GM18526 (cell line): ENCODE measurements around the gene LEAP2.

Experiments used
- POLR2A ChIP-seq: IDR thresholded peaks from 3 replicates; pipeline ENCODE4 v1.6.1; 2011; ENCODE audit not compliant: insufficient read length; ENCODE audit errors: extremely low read depth

Gene LEAP2

GRCh38 chr5:132887283-132887682, 13.8 kb downstream of the LEAP2 start:
- no peak for TF ChIP-seq POLR2A

GRCh38 chr5:132889501-132889900, 16.0 kb downstream of the LEAP2 start:
- TF ChIP-seq POLR2A: no peak

- TF ChIP-seq POLR2A: no peak
These were observed 17.3 kb downstream of the LEAP2 start for GRCh38 chr5:132890817-132891216.

DNA sequence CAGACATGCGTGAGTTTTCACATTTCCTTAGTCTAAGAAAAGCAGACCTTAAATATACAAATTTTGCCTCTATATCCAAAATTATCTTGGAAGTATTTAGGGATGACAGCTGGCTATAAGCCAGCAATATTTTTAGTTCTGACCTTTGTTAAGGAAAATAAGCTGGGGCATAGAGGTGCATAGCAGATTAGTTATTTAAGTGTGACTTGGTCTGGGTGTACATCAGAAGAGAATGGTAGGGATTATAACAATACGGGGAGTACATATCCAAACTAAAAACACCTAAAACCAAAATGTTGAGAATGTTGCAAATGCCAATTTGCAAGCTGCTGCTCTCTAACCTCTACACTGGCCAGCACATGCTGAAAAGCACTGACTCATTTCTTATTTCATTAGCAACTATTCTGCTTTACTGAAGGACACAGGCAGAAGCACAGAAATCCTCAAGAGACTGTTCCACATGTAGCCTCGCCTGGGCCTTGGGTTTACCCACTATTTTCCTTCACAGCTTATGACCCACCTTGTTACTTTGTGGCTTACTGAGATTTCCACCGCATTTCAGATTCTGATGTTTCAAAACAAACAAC, 22.3 kb downstream of the LEAP2 start:
- TF ChIP-seq POLR2A: no peak

GRCh38 chr5:132896685-132897084, 23.2 kb downstream of the LEAP2 start:
- TF ChIP-seq POLR2A: no peak

- no peak for TF ChIP-seq POLR2A
These were observed 24.6 kb downstream of the LEAP2 start for GRCh38 chr5:132898094-132898493.

DNA sequence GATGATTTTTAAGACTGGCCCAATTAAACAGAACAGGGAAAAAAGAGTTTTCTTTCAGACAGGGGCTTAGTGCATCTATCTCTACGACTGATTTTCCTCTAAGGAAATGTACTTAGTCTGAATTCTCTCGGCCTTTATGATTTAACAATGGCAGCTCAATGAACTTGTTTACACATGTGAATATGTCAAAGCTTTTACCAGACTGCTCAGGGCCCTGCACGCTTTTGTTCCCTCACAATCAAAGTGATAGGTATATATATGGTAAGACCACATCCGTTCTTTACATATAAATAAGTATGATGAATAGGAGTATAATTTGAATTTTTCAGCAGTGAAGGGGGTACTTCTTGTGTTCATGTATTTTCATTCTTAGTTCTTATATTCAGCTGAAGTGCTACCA, 27.6 kb downstream of the LEAP2 start:
- TF ChIP-seq POLR2A: no peak

DNA sequence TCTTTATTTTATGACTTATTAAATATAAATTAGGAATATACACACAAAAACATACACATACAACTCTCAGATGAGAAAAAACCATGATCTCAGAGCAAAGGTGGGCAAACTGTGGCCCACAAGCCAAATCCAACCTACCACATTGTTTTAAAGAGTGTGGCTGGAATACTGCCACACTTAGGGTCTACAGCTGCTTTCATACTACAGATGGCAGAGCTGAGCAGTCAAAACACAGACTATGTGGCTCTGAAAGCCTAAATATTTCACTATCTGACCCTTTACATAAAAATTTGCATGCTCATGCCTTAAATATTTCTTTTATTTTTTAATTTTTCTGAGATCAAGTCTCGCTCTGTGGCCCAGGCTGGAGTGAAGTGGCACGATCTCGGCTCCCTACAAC, 28.3 kb downstream of the LEAP2 start:
- TF ChIP-seq POLR2A: no peak

DNA sequence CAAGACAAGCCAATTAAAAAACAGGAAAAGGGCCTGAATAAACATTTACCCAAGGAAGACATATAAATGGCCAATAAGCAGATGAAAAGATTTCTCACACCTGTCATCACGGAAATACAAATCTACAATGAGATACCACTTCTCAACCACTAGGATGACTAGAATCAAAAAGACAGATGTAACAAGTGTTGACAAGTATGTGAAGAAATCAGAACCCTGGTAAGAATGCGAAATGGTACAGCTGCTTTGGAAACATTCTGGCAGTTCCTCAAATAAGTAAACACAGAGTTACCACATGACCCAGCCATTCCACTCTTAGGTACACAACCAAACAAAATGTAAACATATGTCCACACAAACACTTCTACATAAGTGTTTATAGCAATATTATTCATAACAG, 32.5 kb downstream of the LEAP2 start:
- TF ChIP-seq POLR2A: no peak

GRCh38 chr5:132907161-132907560, 33.7 kb downstream of the LEAP2 start:
- TF ChIP-seq POLR2A: no peak

DNA sequence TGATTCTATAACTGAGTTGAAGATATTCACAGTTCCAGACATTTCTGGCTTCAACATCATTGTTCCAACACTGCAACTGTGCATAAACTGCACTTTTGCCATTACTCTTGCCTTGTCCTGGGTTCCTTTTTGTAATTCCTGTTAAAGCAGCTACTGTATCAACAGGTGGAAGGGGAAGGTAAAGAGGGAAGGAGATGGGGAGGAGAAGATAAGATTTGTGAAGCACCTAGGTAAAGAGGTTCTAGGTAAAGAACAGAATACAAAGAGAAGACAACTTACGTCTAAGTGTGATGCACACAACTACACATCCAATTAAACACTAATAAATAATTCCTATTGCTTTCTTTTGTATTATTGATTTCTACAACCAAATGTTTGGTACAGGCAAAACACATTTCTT, 36.2 kb downstream of the LEAP2 start:
- TF ChIP-seq POLR2A: no peak

GRCh38 chr5:132915681-132916080, 42.2 kb downstream of the LEAP2 start:
- no peak for TF ChIP-seq POLR2A

GRCh38 chr5:132916086-132916485, 42.6 kb downstream of the LEAP2 start:
- no peak for TF ChIP-seq POLR2A
